Spleen (tissue), 7 donors: Measurements from ENCODE around the gene USP36.

Experiments
- CTCF ChIP-seq, 11 experiments: fragments of 200-600 bp in 7 of 11; fragments of 450-650 bp in 4 of 11; sonication (generic) in 4 of 11; IDR thresholded peaks in 8 of 11; conservative IDR thresholded peaks in 3 of 11; 1 replicate in 7 of 11; 2 replicates in 4 of 11; pipeline versions ENCODE4 v1.4.0 to v1.8.0; 2016 to 2021; ENCODE audit warnings: antibody characterized with exemption in 11 of 11, inconsistent platforms in 4 of 11, mild to moderate bottlenecking in 1 of 11
- POLR2AphosphoS5 ChIP-seq, 3 donors: sonication (generic); formaldehyde crosslinking; IDR thresholded peaks; one replicate each; pipeline ENCODE4 v1.5.1; 2017; ENCODE audit warnings: antibody characterized with exemption in 3 of 3
- donor health status: DM: no; HTN: no; CAD: no; lungs with moderate emphysema.
- donor health status: DM: no; HTN: no; CAD: no.
- donor health status: DM: no; HTN: no; CAD: no.

GRCh38 chr17:78857266-78857665 lies 16.7 kb upstream of the USP36 start:
- TF ChIP-seq CTCF (IDR thresholded peaks at IDR 0.05 in 8 of 11, conservative IDR thresholded peaks at IDR 0.05 in 3 of 11) (no peak), POLR2AphosphoS5 (IDR thresholded peaks at IDR 0.05) (peak in 1 of 3 donors; percentile 10)
